ENCODE data around the gene TMPRSS13.

The TMPRSS13 gene

GRCh38 chr11:117903505-117904382 is 25.5 kb downstream of the TMPRSS13 start:
- TF ChIP-seq FOXP2 (optimal IDR thresholded peaks at IDR 0.05; ENCODE audit: borderline replicate concordance, extremely low read depth, extremely low read length, insufficient read depth): no peak

GRCh38 chr11:117902001-117902845 is 27.0 kb downstream of the TMPRSS13 start:
- TF ChIP-seq REST (IDR thresholded peaks at IDR 0.05; ENCODE audit: insufficient read depth in 1 of 2, low read depth in 2 of 2, low read length in 2 of 2) (no peak), SIN3A (IDR thresholded peaks at IDR 0.05; ENCODE audit: borderline replicate concordance, insufficient read depth, low read length) (no peak), POLR2AphosphoS5 (IDR thresholded peaks at IDR 0.05; ENCODE audit: low read depth, low read length) (no peak), TAF1 (IDR thresholded peaks at IDR 0.05; ENCODE audit: borderline replicate concordance, insufficient read depth, low read length) (no peak), FOXP2 (optimal IDR thresholded peaks at IDR 0.05; ENCODE audit: borderline replicate concordance, extremely low read depth, extremely low read length, insufficient read depth) (no peak)

- TF ChIP-seq REST (IDR thresholded peaks at IDR 0.05; ENCODE audit: insufficient read depth in 1 of 2, low read depth in 2 of 2, low read length in 2 of 2): no peak
- no peak for TF ChIP-seq SIN3A (IDR thresholded peaks at IDR 0.05; ENCODE audit: borderline replicate concordance, insufficient read depth, low read length)
- TF ChIP-seq TAF1 (IDR thresholded peaks at IDR 0.05; ENCODE audit: borderline replicate concordance, insufficient read depth, low read length): no peak
- TF ChIP-seq POLR2AphosphoS5 (IDR thresholded peaks at IDR 0.05; ENCODE audit: low read depth, low read length): no peak
- no peak for TF ChIP-seq FOXP2 (optimal IDR thresholded peaks at IDR 0.05; ENCODE audit: borderline replicate concordance, extremely low read depth, extremely low read length, insufficient read depth)
Measured at GRCh38 chr11:117901601-117902000, 27.6 kb downstream of the TMPRSS13 start.

DNA sequence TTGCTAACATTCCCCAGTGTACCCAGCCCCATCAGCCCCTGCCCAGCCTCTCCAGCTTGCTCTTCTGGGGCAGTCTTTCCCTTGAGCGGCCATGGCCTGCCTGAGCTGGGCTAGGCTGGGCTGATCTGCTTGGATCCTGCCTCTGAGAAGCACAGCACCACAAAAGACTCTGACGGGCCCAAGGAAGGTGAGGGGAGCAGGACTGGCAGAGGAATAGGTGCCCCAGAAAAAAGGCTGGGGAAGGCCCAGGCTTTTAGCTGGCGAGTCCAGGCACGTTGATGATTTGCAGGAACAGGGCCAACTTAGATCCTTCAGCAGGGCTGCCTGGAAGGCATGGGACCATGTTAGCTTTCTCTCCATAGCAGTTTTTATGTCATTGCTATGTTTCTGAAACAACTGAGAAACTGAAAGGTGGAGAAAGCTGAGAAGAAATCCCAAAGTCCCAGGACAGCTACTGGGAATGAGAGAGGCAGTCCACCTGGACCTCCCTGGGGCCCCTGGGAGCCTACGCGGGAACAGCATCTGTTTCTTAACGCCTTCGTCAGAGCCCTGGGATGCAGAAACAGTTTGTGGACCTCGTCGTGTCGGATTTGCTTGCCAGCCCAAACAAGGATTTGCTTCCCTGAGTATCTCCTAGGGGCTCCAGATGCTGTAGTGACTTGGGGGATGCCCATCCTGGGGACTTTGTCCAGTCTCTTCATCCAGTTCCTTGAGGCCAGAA is 28.3 kb downstream of the TMPRSS13 start:
- TF ChIP-seq SIN3A (IDR thresholded peaks at IDR 0.05; ENCODE audit: borderline replicate concordance, insufficient read depth, low read length): no peak
- no peak for TF ChIP-seq TAF1 (IDR thresholded peaks at IDR 0.05; ENCODE audit: borderline replicate concordance, insufficient read depth, low read length)
- TF ChIP-seq REST (IDR thresholded peaks at IDR 0.05; ENCODE audit: insufficient read depth in 1 of 2, low read depth in 2 of 2, low read length in 2 of 2): no peak
- TF ChIP-seq POLR2AphosphoS5 (IDR thresholded peaks at IDR 0.05; ENCODE audit: low read depth, low read length): no peak
- no peak for TF ChIP-seq FOXP2 (optimal IDR thresholded peaks at IDR 0.05; ENCODE audit: borderline replicate concordance, extremely low read depth, extremely low read length, insufficient read depth)

DNA sequence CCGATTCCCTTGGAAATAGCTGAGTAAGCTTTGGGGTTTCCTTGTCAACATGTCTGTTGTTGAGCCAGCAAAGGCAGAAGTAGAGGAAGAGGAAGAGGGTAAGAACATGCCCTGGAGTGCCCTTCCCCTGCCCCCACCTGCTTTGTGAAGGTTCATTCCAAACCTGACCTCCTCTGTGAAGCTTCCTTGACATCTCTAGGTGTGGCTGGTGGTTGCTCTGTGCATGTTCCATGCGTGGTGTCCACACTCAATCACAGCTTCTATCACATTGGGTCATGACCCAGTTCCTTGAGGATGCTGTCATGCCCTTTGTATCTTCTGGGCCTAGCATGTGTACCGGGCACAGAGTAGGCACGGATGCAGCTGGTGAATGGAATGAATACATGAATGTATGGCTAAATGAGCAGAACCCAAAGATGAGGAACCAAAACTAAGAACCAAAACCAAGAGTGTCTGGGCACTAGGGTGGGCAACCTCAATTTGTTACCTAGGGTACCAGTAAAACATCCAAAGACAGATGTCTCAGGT is 29.0 kb downstream of the TMPRSS13 start:
- TF ChIP-seq SIN3A (IDR thresholded peaks at IDR 0.05; ENCODE audit: borderline replicate concordance, insufficient read depth, low read length) (no peak), REST (IDR thresholded peaks at IDR 0.05; ENCODE audit: insufficient read depth in 1 of 2, low read depth in 2 of 2, low read length in 2 of 2) (no peak)

Data from PFSK-1 (cell line).